Testis (tissue), 2 donors: Measurements from ENCODE around the gene FNDC5.

Source experiments
- CTCF ChIP-seq, 3 experiments: fragments of 450-650 bp in 2 of 3; fragments of 200-600 bp in 1 of 3; sonication (generic) in 1 of 3; IDR thresholded peaks; one replicate each; pipeline ENCODE4 v1.5.1; 2016 to 2019; ENCODE audit warnings: antibody characterized with exemption in 3 of 3, mild to moderate bottlenecking in 2 of 3, moderate library complexity in 1 of 3
- POLR2A ChIP-seq: fragments of 450-650 bp; IDR thresholded peaks from one replicate; pipeline ENCODE4 v1.6.1; 2017; ENCODE audit warnings: antibody characterized with exemption, mild to moderate bottlenecking, moderate library complexity

- TF ChIP-seq CTCF (IDR thresholded peaks at IDR 0.05), result no peak
- TF ChIP-seq POLR2A, result no peak
Observed at GRCh38 chr1:32895325-32896215, 24.9 kb upstream of the FNDC5 start.
